ENCODE data around the gene ORC6. TPM values are rescaled to one million over a fixed set of nuclear protein-coding genes. Genes with fewer than 3 reads are reported as not detected.

Gene ORC6
- total RNA-seq, 1 donor from 2014 or later, result 13.2 TPM

DNA sequence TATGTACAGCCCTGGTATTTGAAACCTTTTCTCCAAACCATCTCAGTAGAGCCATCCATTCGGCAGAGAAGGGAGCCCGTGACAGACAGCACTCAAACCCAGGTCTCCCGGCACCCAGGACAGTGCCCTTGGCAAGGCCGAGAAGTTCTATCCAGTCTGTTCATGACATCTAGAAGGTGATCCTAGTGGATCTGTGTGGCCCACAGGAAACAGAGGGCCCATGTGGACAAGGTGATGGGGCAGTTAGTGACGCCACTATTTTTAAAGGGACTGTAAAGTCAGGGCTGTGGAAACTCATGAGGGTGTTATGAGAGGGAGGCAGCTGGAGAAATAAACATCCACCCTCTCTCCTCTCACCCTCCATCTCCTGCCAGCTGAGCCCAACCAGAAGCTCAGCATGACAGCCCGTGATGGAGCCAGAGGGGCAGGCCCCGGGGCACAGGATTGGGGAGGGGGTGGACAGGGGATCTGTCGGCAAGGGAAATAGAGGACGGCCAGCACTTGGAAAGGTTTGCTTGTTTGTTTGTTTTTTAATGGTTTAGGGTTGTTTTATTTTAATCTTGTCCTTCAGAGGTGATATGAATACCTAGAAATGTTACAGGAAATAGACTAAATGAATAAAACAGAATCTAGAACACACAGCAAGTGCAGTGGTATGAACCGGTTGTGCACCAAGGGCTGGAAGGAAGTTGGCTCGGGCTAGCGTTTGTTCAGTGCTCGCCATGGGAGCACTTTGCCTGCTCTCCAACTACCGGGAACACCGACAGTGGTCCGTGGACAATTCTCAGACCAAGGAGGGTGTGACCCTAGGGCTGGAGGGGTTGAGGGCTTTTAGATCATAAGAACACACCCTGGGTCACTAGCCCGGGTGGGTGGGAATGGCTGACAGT is 41.6 kb downstream of the ORC6 start:
- no peak for DNase-seq
- TF ChIP-seq, protein P1, sequence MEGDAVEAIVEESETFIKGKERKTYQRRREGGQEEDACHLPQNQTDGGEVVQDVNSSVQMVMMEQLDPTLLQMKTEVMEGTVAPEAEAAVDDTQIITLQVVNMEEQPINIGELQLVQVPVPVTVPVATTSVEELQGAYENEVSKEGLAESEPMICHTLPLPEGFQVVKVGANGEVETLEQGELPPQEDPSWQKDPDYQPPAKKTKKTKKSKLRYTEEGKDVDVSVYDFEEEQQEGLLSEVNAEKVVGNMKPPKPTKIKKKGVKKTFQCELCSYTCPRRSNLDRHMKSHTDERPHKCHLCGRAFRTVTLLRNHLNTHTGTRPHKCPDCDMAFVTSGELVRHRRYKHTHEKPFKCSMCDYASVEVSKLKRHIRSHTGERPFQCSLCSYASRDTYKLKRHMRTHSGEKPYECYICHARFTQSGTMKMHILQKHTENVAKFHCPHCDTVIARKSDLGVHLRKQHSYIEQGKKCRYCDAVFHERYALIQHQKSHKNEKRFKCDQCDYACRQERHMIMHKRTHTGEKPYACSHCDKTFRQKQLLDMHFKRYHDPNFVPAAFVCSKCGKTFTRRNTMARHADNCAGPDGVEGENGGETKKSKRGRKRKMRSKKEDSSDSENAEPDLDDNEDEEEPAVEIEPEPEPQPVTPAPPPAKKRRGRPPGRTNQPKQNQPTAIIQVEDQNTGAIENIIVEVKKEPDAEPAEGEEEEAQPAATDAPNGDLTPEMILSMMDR (IDR thresholded peaks at IDR 0.05), result no peak
- ATAC-seq (ENCODE audit: low read depth), result no peak
- intact Hi-C loops (cut with micrococcal nuclease), result no loop called here
- H3K27me3 Mint-ChIP-seq, result no peaks in the 10 kb centered on the region
- H3K36me3 Mint-ChIP-seq (ENCODE audit: low read depth), result no peaks in the 10 kb centered on the region
- no peaks in the 10 kb centered on the region for H3K4me1 Mint-ChIP-seq
- peaks cover under 1% of the 10 kb centered on the region for H3K9me3 Mint-ChIP-seq
- H3K4me3 Mint-ChIP-seq, result no peak overlapping the region
- CTCF ChIA-PET, result no interaction called here
- POLR2A ChIA-PET, result no interaction called here
- H3K27ac Mint-ChIP-seq, result no peak overlapping the region

DNA sequence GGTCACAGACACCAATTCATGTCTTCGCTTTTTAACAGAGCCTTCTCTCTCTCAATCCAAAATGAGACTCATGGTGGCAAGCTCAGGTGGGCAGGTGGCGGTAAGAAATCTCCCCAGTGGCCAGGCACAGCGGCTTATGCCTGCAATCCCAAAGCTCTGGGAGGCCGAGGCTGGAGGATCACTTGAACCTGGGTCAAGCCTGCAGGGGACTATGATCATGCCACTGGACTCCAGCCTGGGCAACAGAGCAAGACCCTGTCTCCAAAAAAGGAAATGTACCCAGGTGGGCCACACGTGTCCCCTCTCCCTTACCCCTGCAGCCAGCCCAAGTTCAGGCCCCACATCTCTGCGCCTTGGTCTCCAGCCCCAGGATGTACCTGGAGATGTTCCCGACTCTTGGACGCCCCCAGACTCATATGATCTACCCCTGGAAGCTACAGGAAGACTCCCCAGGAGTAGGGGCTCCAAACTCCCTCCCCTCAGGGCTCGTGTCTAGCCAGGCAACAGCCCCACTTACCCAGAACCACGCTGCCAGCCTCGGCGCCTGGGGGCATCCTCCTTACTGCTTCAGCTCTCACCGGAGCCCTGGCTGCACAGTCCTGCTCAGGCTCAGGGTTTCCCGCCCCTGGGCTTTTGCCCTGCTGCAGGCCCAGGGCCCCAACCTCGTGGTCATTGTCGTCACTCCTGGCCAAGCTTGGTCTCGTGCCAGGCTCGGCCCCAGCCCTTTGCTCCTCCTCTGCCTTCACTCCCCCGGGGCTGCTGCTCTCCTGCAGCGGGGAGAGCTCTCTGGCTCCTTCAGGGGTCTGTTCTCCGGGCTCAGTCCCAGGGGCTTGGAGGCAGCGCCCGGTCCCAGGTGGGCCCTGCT is 42.5 kb downstream of the ORC6 start:
- CTCF ChIA-PET, result interaction anchor here (0.5 kb wide), 1 partner anchor 100 kb away, joined by 3 read pairs; no protein-coding TSS in a partner anchor
- Mint-ChIP-seq H3K27me3 (no peaks in the 10 kb centered on the region), H3K27ac (no peak overlapping the region), H3K36me3 (ENCODE audit: low read depth) (no peaks in the 10 kb centered on the region), H3K9me3 (no peaks in the 10 kb centered on the region), H3K4me1 (no peaks in the 10 kb centered on the region), H3K4me3 (no peak overlapping the region)
- DNase-seq, result no peak
- ATAC-seq (ENCODE audit: low read depth), result no peak
- intact Hi-C loops (cut with micrococcal nuclease), result no loop called here
- POLR2A ChIA-PET, result no interaction called here
- TF ChIP-seq, protein P1 (IDR thresholded peaks at IDR 0.05), result no peak

DNA sequence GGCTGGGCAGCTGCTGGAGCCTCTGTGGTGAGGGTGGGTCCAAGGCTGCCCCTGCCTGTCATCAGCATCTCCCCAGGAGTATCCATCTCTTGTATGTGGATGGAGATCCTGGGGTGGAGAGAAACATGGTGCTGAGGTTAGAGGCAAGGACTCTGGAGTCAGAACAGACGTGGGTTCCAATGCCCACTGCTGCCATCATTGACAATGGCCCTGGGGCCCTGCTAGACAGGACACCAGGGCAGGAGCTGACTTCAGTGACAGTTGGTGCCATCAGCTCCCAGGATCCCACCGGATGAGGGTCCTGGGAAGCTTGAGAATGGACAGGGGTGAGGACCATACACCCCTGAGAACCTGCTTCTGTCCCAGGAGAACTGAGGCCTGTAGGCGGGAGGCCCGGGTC is 43.1 kb downstream of the ORC6 start:
- no peaks in the 10 kb centered on the region for H3K27me3 Mint-ChIP-seq
- no peak overlapping the region for H3K27ac Mint-ChIP-seq
- no peaks in the 10 kb centered on the region for H3K9me3 Mint-ChIP-seq
- no peaks in the 10 kb centered on the region for H3K4me1 Mint-ChIP-seq
- ATAC-seq (ENCODE audit: low read depth), result no peak
- no peak for DNase-seq
- CTCF ChIA-PET, result interaction anchor here (1.4 kb wide), 1 partner anchor 59 kb away, joined by 3 read pairs; no protein-coding TSS in a partner anchor
- POLR2A ChIA-PET, result no interaction called here
- TF ChIP-seq, protein P1 (IDR thresholded peaks at IDR 0.05), result no peak
- no peaks in the 10 kb centered on the region for H3K36me3 Mint-ChIP-seq (ENCODE audit: low read depth)
- H3K4me3 Mint-ChIP-seq, result no peak overlapping the region
- intact Hi-C loops (cut with micrococcal nuclease), result no loop called here

DNA sequence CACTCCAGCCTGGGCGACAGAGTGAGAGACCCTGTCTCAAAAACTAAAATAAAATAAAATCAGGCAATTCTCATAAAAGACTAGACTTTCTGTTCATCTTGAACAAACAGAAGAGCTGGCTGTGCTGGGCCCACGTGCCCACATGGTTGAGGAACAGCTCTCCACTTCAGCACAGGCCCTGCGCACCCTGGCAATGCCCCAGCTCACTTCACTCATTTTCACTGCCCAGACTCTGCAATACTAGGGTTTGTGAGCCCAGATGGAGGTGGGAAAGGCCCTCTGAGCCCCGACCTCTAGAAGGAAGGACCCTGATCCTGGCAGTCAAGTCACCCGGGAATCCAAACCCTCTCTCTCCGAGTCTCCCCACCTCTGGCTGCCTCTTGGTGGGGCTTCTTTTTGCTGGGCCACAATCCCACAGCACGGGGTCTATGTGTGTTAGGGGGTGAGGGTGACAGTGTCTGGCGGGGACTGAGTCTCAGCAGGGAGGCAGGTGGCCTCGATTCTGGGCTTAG is 43.9 kb downstream of the ORC6 start:
- H3K27me3 Mint-ChIP-seq, result no peaks in the 10 kb centered on the region
- H3K27ac Mint-ChIP-seq, result no peak overlapping the region
- DNase-seq, result no peak
- H3K4me1 Mint-ChIP-seq, result no peaks in the 10 kb centered on the region
- H3K36me3 Mint-ChIP-seq (ENCODE audit: low read depth), result no peaks in the 10 kb centered on the region
- H3K4me3 Mint-ChIP-seq, result no peak overlapping the region
- TF ChIP-seq, protein P1 (IDR thresholded peaks at IDR 0.05), result no peak
- ChIA-PET CTCF (interaction anchor here (1.4 kb wide), 1 partner anchor 60 kb away, joined by 3 read pairs; no protein-coding TSS in a partner anchor), POLR2A (no interaction called here)
- ATAC-seq (ENCODE audit: low read depth), result no peak
- no peaks in the 10 kb centered on the region for H3K9me3 Mint-ChIP-seq
- intact Hi-C loops (cut with micrococcal nuclease), result no loop called here

DNA sequence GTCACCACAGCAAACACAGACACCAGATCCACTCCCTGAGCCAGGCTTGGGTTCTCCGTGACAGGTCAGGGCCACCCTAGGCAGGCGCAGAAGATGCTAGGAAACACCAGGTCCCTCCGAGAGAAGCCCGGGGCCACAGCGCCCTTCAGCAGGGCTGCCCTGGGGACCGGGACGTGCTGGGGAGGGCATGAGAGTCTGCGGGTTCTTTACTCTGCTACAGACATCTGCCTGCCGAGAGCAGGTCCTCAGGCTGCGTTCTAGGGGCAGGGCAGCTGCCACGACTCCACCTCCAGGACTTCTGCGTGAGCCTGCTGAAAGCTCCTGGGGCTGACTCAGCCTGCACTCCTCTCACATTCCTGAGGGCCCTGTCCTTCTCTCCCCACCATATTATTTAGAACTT is 47.2 kb downstream of the ORC6 start:
- intact Hi-C loops (cut with micrococcal nuclease), result no loop called here
- ATAC-seq (ENCODE audit: low read depth), result no peak
- H3K27me3 Mint-ChIP-seq, result no peaks in the 10 kb centered on the region
- POLR2A ChIA-PET, result no interaction called here
- DNase-seq, result no peak
- peaks cover 4% of the 10 kb centered on the region for H3K4me1 Mint-ChIP-seq
- H3K9me3 Mint-ChIP-seq, result no peaks in the 10 kb centered on the region
- H3K27ac Mint-ChIP-seq, result no peak overlapping the region
- no peaks in the 10 kb centered on the region for H3K36me3 Mint-ChIP-seq (ENCODE audit: low read depth)
- TF ChIP-seq, protein P1 (IDR thresholded peaks at IDR 0.05), result no peak
- CTCF ChIA-PET, result no interaction called here
- H3K4me3 Mint-ChIP-seq, result no peak overlapping the region
